NCI-H2081 treated with DMSO at 0.1 percent for 48 hours (cell line): ENCODE results near the gene MNT.

ENCODE experiments used
- DNase-seq: peaks from one replicate; lab custom pipeline; 2025; lab: John Stamatoyannopoulos, UW

The MNT gene

DNA sequence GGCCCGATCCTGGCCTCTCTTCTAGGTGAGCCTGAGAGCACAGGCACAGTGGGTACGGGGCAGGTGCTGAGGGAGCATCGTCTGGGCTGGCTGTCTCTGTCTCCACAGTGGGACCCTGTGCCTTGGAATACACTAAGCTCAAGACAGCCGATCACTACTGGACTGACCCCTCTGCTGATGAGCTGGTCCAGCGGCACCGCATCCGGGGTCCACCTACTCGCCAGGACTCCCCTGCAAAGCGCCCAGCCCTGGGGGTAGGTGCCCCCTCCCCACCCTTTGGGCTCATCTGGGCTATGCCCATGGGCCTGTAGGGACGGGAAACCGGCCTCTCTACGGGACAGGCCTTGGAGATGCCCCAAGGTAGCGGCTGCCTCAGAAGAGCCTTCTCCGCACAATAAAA lies 38.0 kb downstream of the MNT start:
- DNase-seq: no peak

DNA sequence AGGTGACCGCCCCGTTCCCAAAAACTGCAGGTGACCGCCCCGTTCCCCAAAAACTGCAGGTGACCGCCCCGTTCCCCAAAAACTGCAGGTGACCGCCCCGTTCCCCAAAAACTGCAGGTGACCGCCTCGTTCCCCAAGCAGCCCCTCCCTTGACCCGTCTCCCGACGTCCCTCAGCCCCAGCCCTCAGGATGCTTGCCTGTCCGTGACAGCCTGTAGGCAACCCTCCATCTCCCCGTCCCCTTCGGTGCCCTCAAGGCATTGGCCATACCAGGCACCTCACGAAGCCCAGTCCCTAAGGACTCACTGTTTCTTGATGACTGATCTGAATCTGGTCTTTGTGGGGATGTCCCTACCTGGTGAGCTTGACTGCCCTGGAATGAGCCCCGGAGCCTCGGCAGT lies 38.4 kb downstream of the MNT start:
- no peak for DNase-seq

DNA sequence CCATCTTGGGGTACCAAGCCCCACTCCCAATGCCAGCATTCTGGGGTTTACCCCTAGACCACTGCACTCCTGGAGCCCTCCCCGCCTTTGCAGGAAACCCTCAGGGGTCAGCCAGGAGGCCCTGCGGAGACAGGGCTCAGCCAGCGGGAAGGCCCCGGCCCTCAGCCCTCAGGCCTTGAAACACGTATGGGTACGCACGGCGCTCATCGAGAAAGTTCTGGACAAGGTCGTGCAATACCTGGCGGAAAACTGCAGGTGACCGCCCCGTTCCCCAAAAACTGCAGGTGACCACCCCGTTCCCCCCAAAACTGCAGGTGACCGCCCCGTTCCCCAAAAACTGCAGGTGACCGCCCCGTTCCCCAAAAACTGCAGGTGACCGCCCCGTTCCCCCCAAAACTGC lies 38.8 kb downstream of the MNT start:
- DNase-seq: no peak

DNA sequence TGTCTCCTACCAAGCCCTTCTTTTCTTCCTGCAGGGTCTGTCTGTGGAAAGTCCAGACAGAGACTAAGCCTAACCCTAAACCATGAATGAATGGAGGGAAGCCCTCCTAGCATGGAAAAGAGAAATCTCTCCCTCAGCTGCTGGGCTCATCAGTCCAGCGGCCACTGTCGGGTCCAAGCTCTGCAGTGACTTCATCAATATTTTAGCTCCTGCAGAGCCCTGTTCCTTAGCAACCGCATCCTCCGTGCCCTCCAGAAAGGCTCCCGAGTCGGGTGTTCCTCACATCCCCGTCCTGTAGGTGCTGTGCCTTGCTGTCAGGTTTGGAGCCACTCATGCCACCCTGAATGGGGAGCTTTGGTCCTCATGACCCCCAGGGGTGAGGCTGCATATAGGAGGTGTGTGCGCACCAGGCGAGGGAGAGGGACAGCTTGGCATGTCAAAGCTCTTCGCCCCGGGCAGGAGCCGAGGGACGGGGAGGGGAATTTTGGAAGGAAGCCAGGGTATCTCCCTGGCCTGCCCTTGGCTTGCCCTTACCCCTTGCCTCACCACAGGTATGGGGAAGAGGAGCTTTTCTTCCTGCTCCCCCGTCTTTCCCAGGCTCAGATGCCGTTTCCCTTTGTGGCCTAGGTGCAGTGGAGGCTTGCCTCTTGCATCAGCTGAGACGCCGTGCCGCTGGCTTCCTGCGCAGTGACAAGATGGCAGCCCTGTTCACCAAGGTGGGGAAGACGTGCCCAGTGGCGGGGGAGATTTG lies 39.7 kb downstream of the MNT start:
- DNase-seq: no peak

DNA sequence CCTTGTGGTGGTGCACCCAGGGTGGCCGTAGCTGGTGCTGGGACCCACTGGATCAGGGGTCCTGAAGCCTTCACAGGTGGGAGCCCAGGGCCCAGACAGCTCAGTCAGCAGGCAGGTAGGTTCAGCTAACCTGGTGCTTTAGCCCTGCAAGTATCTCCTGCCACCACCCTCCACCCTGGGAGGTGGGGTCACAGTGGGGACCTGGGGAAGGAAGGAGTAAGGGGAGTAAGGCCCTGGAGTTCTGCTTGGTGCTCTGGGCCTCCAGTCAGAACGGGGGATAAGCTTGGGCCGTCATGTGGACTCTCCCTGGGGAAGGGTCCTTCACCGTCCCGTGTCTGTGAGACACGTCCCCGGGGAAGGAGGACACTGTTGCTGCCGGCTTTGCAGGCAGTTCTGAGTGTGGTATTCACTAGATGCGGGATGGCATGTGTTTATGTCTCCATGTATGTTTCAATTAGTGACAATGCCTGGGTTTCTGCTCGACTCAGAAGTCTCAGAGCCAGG lies 42.9 kb downstream of the MNT start:
- no peak for DNase-seq

DNA sequence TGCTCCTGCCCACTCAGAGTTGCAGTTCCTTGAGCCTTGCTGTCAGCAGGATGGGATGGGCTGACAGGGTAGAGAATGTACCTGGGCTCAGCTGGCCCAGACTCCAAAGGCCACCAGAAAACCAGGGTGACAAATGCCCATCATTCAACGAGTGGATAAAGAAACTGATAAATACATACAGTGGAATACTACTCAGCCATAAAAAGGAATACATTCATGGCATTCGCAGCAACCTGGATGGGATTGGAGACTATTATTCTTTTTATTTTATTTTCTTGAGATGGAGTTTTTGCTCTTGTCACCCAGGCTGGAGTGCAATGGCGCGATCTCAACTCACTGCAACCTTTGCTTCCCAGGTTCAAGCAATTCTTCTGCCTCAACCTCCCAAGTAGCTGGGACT lies 43.6 kb downstream of the MNT start:
- no peak for DNase-seq

DNA sequence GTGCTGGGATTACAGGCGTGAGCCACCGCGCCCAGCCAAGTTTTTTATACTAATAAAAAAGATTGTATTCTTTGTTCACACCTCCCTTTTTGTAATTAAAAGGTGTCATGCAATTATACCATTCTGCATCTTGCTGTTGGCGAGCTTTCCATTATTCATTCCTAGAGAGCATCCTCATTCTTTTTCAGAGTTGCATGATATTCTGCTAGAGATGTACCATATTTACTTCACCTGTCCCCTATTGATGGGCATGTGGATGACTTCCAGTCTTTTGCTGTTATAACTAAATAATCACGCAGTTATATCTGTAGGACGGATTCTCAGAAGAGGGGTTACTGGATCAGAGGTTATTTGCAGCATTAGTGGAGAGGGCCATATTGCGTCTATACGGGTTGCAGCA lies 46.5 kb downstream of the MNT start:
- DNase-seq: no peak

DNA sequence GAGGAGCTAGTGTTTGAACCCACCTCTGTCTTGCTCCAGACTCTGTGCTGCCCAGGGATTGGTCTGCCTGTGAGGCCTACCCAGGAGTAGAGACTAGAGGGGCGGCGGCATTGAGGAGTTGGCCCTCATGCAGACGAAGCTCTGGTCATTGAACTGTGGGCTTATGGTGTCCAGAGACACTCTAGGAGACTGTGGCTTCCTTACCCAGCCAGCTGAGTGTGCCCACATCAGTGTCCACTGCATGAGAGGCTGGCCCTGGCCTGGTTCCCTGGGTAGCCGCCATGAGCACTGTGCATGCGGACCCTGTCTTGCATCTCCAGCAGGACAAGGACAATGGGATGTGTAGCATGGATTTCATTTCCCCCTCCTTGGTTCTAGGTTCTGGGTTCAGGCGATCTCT lies 49.6 kb downstream of the MNT start:
- no peak for DNase-seq

DNA sequence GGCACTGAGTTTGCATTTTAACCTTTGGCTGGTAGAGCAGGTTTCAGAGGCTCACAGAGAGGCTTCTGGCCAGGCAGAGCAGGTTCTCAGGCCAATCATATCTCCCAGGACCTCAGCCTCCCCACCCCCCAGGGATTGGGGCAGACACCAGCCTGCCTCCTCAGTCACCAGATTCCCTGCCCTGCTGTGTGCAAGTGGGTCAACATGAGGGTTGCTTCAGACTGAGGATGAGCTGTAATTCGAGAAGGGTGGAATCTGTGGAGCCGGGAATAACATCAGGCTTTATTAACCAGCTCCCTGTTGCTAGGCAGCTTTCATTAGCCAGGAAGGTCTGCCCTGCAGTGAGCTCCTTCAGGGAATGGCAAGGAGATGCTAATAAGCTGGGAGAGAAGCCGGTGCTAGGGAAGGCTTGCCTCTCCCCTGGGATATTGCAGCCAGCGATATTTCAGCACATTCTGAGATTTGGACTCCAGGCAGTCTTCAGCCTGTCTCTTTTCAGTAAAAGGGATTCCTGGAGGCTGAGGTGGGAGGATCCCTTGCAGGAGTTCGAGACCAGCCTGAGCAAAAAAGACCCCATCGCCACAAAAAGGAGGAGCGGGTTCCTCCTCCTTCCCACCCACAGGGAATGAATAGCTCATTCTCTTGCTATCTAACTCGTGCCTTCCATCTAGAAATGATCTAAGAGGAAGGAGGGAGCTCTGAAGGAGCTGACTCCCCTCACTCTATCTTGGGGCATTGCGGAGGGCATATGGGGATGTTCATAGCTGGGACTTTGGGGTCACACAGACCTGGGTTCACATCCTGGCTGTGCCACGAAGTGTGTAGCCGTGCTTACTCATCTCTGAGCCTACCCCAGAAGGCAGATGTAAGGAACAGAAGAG lies 52.8 kb downstream of the MNT start:
- DNase-seq: no peak

DNA sequence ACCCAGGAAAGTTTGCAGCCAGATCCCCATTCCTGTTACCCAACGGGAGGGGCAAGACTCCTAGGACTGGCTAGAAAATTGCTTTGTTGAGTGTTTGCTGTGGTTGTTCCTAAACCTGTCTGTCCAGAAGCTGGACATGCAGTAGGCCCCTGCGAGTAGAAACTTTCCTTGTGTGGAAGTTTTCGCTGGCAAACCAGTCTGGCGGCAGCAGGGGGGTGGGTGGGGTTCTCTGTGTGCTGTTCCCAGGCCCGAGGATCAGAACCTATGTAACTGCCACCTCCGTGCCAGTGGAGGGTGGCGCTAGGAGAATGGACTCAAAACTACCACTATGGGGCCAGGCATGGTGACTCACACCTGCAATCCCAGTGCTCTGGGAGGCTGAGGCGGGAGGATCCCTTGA lies 54.4 kb downstream of the MNT start:
- DNase-seq: no peak

DNA sequence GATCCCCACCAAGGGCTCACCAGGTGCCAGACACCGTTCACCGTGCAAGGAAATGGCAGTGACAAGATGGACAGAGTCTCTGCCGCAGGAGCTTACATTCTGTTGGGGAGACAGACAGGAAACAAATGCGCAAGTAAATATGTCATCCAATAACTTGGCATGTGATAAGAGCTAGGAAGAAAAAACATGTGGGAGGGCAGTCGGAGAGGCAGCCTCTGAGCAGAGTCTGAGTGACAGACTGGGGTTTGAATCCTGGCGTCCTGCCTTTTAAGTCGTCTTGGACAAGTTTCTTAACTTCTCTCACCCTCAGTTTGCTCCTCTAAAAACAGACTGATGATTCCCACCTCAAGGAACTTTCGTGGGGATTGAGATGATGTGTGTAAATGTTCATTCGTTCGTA lies 56.3 kb downstream of the MNT start:
- DNase-seq: no peak

DNA sequence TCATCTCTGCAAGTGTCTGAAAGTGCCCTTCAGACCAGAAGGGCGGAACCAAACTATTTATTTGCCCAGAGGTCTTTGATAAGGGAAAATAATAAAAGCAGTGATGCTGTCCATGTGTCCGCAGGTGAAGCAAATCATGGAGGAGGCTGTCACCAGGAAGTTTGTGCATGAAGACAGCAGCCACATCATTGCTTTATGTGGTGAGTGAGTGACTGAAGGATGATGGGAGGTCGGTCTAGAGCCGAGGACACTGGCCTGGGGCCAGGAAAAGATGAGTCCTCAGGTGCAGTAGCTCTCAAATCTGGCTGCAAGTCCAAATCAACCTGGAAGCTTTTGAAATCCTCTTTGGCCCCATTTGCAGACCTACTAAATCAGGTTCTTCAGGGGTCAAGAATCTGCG lies 57.4 kb downstream of the MNT start:
- no peak for DNase-seq

DNA sequence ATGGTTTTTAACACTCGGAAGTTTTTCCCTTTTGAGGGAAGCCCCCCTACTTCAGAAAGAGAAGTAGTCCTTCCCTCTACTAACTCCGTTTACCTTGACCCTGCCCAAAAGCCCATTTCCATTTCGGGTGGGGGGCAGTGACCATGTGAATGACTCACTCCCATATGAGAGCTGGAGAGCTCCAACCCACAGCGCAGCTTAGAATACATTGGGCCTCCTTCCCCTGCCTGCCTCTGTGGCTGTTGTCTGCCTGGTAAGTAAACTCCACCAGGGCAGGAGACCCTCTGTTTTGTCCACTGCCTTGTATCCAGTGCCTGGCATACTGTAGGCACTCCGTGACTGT lies 62.6 kb downstream of the MNT start:
- DNase-seq: no peak

DNA sequence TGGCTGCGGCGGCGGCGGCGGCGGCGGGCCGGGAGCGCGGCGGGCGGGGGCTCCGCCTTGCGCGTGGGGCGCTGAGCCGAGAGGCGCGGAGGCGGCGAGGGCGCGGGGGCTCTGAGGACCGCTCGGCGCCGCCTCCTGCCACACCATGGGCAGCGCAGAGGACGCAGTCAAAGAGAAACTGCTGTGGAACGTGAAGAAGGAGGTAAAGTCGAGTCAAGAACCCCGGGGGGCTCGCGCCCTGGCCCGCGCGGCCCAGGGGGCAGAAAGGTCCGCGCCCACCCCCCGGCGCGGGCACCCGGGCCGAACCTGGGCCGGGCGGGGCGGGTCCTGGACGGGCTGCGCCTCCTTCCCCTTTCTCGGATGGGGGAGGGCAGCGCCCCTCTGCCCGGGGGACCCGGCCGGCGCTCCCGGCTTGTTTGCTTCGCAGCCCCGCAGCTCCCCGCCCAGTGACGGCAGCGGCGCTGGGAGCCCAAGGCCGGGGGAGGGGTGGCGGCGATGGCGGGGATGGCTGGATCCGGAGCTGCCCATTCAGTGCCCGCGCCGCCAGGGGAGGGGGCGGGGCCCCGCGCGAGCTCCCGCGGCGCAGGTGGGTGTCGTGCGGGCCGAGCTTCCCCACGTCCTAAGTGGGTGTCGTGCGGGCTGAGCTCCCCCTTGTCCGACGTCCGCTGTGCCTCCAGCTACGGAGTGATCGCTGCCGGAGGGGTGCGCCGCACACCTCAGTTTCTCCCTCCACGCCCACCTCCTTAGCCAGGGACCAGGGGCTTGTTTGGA lies 63.1 kb downstream of the MNT start:
- no peak for DNase-seq

DNA sequence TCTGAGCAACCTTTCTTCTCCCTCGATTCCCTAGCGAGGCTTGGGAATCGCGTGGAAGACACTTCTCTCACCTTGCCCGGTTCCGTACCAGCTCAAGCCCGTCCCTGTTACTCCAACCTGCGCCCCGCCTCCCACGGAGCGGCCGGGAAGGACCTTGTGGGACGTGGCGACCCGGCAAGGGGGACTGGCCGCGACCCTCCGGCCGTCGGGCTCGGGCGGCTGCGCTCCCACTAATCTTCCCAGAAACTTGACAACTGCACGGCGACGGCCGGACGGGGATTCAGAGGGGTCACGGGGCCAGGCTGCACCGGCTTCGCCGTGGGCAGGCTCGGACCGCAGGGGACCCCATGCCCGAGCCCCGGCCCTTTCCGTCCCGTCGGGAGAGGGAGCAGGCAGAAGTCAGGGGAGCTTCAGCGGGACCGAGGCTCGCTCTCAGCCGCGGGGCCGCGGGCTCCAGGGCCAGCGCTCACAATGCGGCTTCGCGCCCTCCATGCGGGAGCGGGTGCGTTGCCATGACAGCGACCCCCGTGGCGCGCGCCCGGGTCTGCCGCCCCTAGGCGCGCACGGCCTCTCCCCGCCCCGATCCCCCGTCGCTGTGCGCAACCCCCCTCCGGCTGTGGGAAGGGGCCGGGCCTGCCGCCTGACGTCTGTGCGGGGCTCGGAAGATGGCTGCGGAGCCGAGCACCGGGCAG lies 63.9 kb downstream of the MNT start, which contains the start of gene SGSM2:
Gene SGSM2 (plus strand): TSS at position 650 of the 692 bp plus-strand sequence. CDS start 188 bp downstream, outside the sequence.
- DNase-seq: no peak

DNA sequence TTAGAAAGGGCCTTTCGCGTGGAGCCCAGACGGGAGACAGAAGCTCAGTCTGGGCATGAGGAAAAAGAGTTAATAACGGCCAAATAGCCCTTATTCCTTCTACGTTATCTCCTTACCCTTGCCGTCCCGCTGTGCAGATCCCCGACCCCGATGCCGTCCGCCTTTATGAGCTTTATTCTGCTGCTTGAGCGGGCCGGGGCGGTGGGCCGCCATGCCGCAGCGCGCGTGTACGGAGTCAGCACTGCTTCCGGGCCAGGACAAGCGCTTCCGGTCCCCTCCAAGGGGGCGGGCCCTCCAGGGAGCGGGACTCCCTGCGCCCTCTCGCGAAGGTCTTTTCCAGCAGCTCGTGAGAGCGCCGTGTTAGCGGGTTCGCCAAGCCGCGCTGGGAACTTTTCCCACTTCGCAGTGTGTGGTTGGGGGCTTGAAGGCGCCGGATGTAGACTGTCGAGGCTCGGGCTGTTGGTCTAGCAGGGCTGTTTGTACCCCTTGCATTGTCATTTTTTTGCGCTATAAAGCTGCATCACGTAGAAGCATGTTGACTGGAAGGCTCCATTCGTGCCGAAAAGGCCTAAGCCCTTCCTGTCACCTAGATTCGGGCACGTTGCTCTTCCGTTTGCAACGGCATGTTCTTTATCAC lies 64.5 kb downstream of the MNT start, which contains the start of gene TSR1:
Gene TSR1 (minus strand): TSS at position 243 of the 637 bp plus-strand sequence. CDS start 30 bp downstream, at position 213.
- DNase-seq: peak; percentile 28

DNA sequence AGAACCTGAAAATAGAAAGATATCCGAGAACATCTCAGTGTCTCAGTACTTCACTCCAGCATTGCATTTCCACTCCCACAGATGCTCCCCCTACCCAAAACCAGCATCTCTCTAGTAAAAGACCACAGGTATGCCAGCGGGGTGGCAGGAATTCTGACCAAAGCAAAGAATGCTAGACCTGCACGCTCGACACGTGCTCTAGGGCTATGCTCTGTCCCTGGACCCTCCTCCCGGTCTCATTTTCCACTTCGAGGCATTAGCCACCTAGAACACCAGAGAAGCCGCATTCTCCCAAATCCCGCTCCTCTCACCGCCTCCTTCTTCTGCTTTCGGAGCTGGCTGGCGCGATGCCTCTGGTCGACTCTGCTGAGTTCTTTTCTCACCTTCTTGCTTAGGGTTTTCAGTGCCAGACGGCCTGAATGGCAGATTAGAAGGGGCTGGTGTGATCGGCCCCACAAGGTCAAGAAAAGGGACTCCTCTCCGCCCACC lies 65.1 kb downstream of the MNT start:
- DNase-seq: no peak
